ENCODE measurements around the gene NREP.

The NREP gene

DNA sequence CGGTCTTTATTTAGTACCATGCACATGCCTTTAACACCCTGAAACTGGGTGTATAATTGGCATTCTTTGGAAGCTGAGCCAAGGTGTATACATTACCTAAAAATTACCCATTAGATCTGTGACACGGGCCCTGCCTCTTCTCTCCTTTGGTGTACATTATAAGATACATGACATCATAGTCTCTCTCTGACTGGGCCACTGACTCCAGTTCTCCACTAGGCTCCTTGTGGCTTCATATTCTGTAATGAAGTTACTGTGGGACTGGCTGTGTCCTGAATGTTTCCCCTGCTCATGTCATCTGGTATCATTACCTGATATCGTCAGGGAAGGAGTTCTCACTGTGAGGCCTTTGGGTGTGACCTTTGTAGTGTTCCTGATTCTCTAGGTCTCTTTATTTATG, 65.5 kb downstream of the NREP start:
- no peak for DNase-seq

DNA sequence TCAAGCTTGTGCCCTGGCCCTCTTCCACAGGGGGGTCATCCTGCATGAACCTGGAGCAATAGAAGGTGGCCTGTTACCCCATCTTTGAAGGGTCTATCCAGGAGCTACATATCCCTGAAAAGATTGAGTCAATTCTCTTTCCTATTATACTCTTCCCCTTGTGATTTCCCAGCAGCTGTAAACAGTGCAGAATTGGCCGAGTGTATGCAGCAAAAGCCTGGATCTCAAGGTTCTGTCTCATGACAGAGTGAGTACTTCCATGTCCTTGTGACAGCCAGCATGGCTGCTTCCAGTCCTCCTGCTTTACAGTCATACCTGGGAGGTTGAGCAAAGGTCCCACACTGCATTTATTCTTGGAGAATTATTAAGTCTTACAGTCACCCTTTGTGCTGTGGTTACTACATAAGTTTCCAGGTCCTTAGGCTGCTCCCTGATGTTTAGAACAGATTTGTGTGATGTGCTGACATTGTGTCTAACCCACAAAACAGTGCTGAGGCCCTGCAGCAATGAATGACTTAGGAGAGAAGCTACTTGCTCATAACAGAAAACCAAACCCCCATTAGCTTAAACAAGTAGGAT, 67.5 kb downstream of the NREP start:
- DNase-seq, result no peak

DNA sequence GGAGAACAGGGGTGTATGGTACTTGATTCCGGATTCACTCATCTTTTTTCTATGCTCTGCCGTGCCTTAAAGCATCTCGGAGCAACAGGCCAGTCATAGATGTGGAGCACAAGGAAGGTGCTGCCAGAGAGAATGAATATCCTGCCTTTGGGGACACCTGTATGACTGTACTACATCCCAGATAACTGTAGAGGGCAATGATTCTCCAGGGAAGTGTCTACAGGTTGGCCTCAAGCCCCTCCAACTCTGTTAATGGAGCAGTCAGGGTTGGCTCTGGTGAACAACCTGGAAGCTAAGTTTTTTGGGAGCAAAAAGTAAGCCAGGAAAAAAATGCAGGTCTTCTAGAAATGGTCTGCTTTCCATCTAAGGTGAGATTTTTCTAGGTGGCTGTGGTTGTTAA, 71.0 kb downstream of the NREP start:
- no peak for DNase-seq

DNA sequence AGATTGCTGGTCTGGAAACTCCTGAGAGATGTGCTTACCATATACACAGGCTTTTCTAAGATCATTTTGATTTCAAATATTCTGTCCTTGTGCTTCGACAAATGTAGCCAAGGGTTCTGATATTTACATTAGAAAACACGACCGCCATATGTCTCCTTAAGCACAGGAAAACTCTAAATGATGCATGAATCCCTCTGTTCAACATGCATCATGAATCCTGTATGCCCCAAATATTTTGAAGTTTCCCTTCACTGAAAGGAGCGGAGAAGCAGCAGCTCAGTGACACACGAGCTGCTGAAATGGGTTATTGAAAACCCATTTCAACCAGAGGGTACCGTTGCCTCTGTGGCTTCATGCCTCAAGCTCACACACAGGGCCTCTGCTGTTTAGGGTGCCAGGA, 74.4 kb downstream of the NREP start:
- no peak for DNase-seq

DNA sequence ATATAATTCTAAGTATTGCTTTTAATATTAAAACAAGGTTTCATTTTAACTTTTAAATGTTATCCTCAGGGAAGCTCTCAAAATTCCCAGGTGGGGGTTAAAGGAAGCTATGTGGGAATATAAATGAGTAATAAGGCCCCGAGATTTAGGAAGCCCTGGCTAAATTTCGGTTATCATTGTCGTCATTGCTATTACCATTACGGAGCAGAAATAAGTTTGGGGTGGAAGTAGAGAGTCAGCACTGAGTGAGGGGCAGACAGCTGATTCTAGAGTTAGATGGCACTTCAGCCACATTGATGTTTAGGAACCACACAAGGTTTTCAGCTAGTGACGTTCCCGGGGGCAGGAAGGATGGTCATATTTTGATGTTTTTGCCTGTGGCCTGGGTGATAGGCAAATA, 74.9 kb downstream of the NREP start:
- DNase-seq, result no peak

DNA sequence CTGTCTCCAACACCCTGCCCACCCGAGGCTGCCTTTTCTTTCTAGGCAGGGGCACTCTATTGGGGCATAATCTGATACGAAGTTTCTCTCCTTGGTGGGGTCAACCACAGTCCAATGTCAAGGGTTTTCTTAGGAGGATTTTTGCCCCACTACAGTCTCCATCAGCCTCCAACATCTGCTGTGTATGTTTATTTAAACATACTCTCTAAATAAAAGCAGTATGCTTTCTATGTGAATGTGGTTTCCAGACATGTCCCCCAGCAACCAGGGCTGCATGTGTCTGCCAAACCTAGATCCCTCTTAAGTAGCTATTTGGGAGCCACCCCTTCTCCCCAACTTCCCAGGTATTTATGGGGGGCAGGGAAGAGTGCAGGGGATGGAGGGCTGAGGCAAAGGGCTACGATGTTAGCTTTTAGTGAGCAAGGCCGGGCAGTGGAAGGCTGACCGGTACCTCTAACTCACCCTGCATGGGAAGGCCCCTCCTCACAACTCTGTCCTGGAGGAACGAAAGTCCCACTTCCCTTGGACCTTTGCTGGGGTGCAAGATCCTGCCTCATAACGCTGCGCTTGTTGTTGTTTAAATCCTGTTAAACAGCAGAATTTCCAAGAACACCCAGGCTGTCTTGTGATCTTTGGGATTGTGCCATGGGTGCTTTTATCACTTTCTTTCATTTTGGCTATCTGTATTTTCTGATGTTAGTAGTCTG, 75.4 kb downstream of the NREP start:
- DNase-seq, result no peak

DNA sequence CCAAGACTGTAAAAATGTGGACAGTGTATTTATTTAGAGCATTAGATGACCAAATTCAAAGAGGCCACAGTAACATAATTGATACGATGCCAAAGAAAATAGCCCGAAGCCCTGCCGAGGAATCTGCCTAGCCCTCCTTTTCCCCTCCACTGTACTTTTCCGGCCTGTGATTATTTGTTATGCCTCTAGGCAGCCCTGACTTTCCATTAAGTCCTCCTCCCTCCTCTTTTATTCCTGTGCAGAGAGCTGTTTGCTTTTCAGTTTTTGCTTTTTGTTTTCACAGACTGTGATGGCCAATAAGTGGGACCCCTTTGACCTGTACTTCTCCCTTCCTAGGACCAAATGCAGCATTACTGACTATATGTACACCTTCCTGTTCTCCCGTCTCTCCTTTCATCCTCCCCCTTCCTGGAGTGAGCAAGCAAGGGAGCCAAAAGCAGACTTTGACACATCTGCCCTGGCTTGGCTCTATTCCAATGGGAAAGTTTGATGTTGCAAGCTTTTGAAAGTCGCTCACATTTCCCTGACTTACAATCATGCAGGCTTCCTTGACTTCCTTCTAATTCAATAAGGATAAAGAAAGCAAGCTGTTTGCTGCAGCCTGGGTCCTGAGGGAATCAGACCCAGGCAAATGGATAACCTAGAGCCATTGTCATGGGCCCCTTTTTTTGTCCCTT, 76.1 kb downstream of the NREP start:
- DNase-seq, result no peak

DNA sequence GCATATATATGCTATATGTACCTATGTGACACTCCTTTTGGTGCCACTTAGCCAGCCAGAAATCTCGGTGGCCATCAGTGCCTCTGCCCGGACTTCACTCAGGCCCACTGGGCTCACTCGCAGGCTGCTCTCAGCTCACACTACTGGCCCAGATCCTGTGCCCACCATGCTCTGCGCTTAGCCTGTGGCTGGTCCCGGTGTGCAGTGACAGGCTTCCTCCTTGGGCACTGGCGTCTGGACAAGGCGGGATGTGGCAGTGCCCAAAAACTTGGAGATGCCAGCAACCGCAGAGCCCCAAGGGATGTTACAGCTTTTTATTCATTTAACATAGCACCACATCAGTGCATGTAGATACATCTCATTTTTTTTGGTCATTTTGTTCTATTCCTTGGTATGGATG, 77.4 kb downstream of the NREP start:
- DNase-seq, result no peak

All from stimulated activated CD4-positive, alpha-beta T cell treated with anti-CD3 and anti-CD28 coated beads, Interleukin-4, amount 100 ng/mL, for 24 hours (primary cell).